HUDEP-2 (cell line): Measurements from ENCODE around the gene LYRM2.

Experiments used
- DNase-seq, 76 experiments: peaks; one replicate each; lab custom pipeline; 2025; ENCODE audit not compliant: unreplicated experiment in 76 of 76; lab: John Stamatoyannopoulos, UW

Gene LYRM2

GRCh38 chr6:89597988-89598387, 40.6 kb downstream of the LYRM2 start:
- DNase-seq: peak in 1 of 76 experiments; percentile 20

GRCh38 chr6:89597372-89597771, 41.2 kb downstream of the LYRM2 start:
- no peak for DNase-seq

- peak in 1 of 76 experiments; percentile 8 for DNase-seq
Measured at GRCh38 chr6:89596484-89596883, 42.1 kb downstream of the LYRM2 start.

- no peak for DNase-seq
Measured at GRCh38 chr6:89596056-89596455, 42.5 kb downstream of the LYRM2 start.

- no peak for DNase-seq
Measured at GRCh38 chr6:89591745-89592144, 46.8 kb downstream of the LYRM2 start.

GRCh38 chr6:89590133-89590532, 48.4 kb downstream of the LYRM2 start:
- no peak for DNase-seq

- no peak for DNase-seq
Measured at GRCh38 chr6:89589297-89590025, 49.1 kb downstream of the LYRM2 start.

GRCh38 chr6:89585154-89585553, 53.4 kb downstream of the LYRM2 start:
- DNase-seq: no peak

GRCh38 chr6:89584539-89584938, 54.0 kb downstream of the LYRM2 start:
- no peak for DNase-seq

- DNase-seq: no peak
Measured at GRCh38 chr6:89583559-89583958, 55.0 kb downstream of the LYRM2 start.

GRCh38 chr6:89582669-89583325, 55.8 kb downstream of the LYRM2 start:
- no peak for DNase-seq

GRCh38 chr6:89581689-89582088, 56.9 kb downstream of the LYRM2 start:
- DNase-seq: no peak

- DNase-seq: no peak
Measured at GRCh38 chr6:89580997-89581666, 57.4 kb downstream of the LYRM2 start.

- no peak for DNase-seq
Measured at GRCh38 chr6:89575562-89575960, 63.0 kb downstream of the LYRM2 start.

GRCh38 chr6:89574910-89575561, 63.5 kb downstream of the LYRM2 start:
- DNase-seq: no peak

- DNase-seq: no peak
Measured at GRCh38 chr6:89567630-89568390, 70.7 kb downstream of the LYRM2 start.

GRCh38 chr6:89566930-89567629, 71.5 kb downstream of the LYRM2 start:
- no peak for DNase-seq

GRCh38 chr6:89566008-89566800, 72.3 kb downstream of the LYRM2 start:
- DNase-seq: no peak

- no peak for DNase-seq
Measured at GRCh38 chr6:89564752-89565427, 73.7 kb downstream of the LYRM2 start.
